Endothelial cell of umbilical vein (primary cell): Measurements from ENCODE around the gene BANF2. TPM values are rescaled to one million over a fixed set of nuclear protein-coding genes. Genes with fewer than 3 reads are reported as not detected.
A peak's percentile ranks its signal among the peaks of the same experiment; 100 is the strongest.

Experiments used
- BruUV-seq: library from RNA; stranded (reverse); fragments of 400-500 nt; replicated peaks from 2 replicates; lab custom pipeline; 2021; lab: Mats Ljungman, UMichigan
- CTCF ChIA-PET: fragments of 300-600, 350-600 bp; sonication (Branson Sonifier 250); formaldehyde crosslinking; loops from one replicate; lab custom pipeline; 2021; ENCODE audit warnings: antibody characterized with exemption, inconsistent platforms; lab: Charles Lee
- POLR2A ChIA-PET: fragments of 300-600, 350-600 bp; sonication (Branson Sonifier 250); formaldehyde crosslinking; loops from one replicate; lab custom pipeline; 2021; ENCODE audit warnings: antibody characterized with exemption, inconsistent platforms; lab: Charles Lee
- DNase-seq: peaks from one replicate; pipeline ENCODE4 v3.0.0-alpha.2; 2011; ENCODE audit warnings: low read depth, low spot score
- FAIRE-seq: peaks from 2 replicates; lab custom pipeline; 2011; peaks lifted over from hg19 to GRCh38; lab: Jason Lieb, UNC
- H2AFZ ChIP-seq: 2 replicates; pipeline ENCODE4 v1.6.0; 2012; ENCODE audit warnings: low read depth, low read length, control low read depth, inconsistent platforms
- H3K27ac ChIP-seq: 2 replicates; pipeline ENCODE4 v1.5.1; 2011; ENCODE audit warnings: low read depth, mild to moderate bottlenecking, control low read depth, low read length, moderate library complexity; ENCODE audit not compliant: insufficient read depth
- H3K27me3 ChIP-seq, 2 experiments: 2 replicates each; pipeline versions ENCODE4 v1.6.0 to v1.6.1; 2011; ENCODE audit warnings: low read length in 2 of 2, mixed read lengths in 1 of 2; ENCODE audit not compliant: control insufficient read depth in 2 of 2, insufficient read depth in 2 of 2
- H3K36me3 ChIP-seq, 2 experiments: 2 replicates in 1 of 2; 3 replicates in 1 of 2; pipeline ENCODE4 v1.5.1; 2011; ENCODE audit warnings: low read length in 2 of 2, mild to moderate bottlenecking in 1 of 2, moderate library complexity in 1 of 2; ENCODE audit not compliant: control insufficient read depth in 2 of 2, insufficient read depth in 2 of 2; ENCODE audit errors: extremely low read depth in 1 of 2
- H3K4me1 ChIP-seq: 3 replicates; pipeline ENCODE4 v1.5.1; 2011; ENCODE audit warnings: mild to moderate bottlenecking, low read length; ENCODE audit not compliant: control insufficient read depth, insufficient read depth; ENCODE audit errors: extremely low read depth
- H3K4me2 ChIP-seq: 2 replicates; pipeline ENCODE4 v1.6.1; 2011; ENCODE audit warnings: low read length, control low read depth, mixed read lengths; ENCODE audit not compliant: insufficient read depth
- H3K4me3 ChIP-seq, 3 experiments: fragments of 200-600 bp in 1 of 3; sonication (generic), shearing (Covaris generic) in 1 of 3; replicated peaks in 1 of 3; 2 replicates each; pipeline ENCODE4 v1.5.1; 2011 to 2016; ENCODE audit warnings: control low read depth in 3 of 3, low read length in 3 of 3, mild to moderate bottlenecking in 2 of 3, inconsistent platforms in 1 of 3, low read depth in 1 of 3, moderate library complexity in 1 of 3; ENCODE audit not compliant: insufficient read depth in 1 of 3
- H3K79me2 ChIP-seq: 2 replicates; pipeline ENCODE4 v1.6.0; 2012; ENCODE audit warnings: low read length, inconsistent platforms; ENCODE audit not compliant: control insufficient read depth, insufficient read depth
- H3K9ac ChIP-seq: replicated peaks from 2 replicates; pipeline ENCODE3; 2011; ENCODE audit warnings: low read length, control low read depth; ENCODE audit not compliant: insufficient read depth; ENCODE audit errors: extremely low read depth
- H3K9me1 ChIP-seq: replicated peaks from 3 replicates; pipeline ENCODE4 v1.6.0; 2011; ENCODE audit warnings: mild to moderate bottlenecking, low read length; ENCODE audit not compliant: control insufficient read depth, insufficient read depth; ENCODE audit errors: extremely low read depth
- H3K9me3 ChIP-seq: replicated peaks from 2 replicates; pipeline ENCODE4 v1.5.1; 2012; ENCODE audit warnings: low read length, inconsistent platforms; ENCODE audit not compliant: control insufficient read depth, insufficient read depth
- H4K20me1 ChIP-seq: replicated peaks from 2 replicates; pipeline ENCODE3; 2011; ENCODE audit warnings: mild to moderate bottlenecking, low read length; ENCODE audit not compliant: control insufficient read depth, insufficient read depth; ENCODE audit errors: extremely low read depth
- CTCF ChIP-seq, 2 donors: IDR thresholded peaks; 1 replicate in 1 of 2; 2 replicates in 1 of 2; pipeline ENCODE4 v1.5.1; 2011; ENCODE audit warnings: low read length in 2 of 2, mild to moderate bottlenecking in 2 of 2, moderate library complexity in 2 of 2, control low read depth in 1 of 2, inconsistent platforms in 1 of 2, low read depth in 1 of 2; ENCODE audit not compliant: insufficient read depth in 1 of 2; ENCODE audit errors: extremely low read depth in 1 of 2
- EZH2 ChIP-seq: IDR thresholded peaks from 2 replicates; pipeline ENCODE4 v1.6.1; 2012; ENCODE audit warnings: borderline replicate concordance, low read depth, mild to moderate bottlenecking, moderate library complexity, low read length, inconsistent platforms; ENCODE audit not compliant: severe bottlenecking
- FOS ChIP-seq: IDR thresholded peaks from 2 replicates; pipeline ENCODE4 v1.6.1; 2011; ENCODE audit warnings: mild to moderate bottlenecking, low read length, moderate library complexity, borderline replicate concordance; ENCODE audit not compliant: insufficient read depth
- GATA2 ChIP-seq: IDR thresholded peaks from 2 replicates; pipeline ENCODE4 v1.7.0; 2011; ENCODE audit warnings: low read depth, mild to moderate bottlenecking, moderate library complexity, mixed read lengths, low read length; ENCODE audit not compliant: insufficient read length, insufficient read depth
- JUN ChIP-seq: IDR thresholded peaks from 2 replicates; pipeline ENCODE4 v1.6.1; 2011; ENCODE audit warnings: borderline replicate concordance, low read depth; ENCODE audit not compliant: insufficient read length, insufficient read depth
- MAX ChIP-seq: IDR thresholded peaks from 2 replicates; pipeline ENCODE4 v1.6.1; 2011; ENCODE audit not compliant: insufficient read depth, insufficient read length
- MYC ChIP-seq: IDR thresholded peaks from one replicate; pipeline ENCODE4 v1.6.1; 2011; ENCODE audit warnings: mild to moderate bottlenecking, low read depth, low read length
- POLR2A ChIP-seq: IDR thresholded peaks from 2 replicates; pipeline ENCODE4 v1.6.1; 2012; ENCODE audit warnings: low read depth, mild to moderate bottlenecking, control low read depth, low read length
- POLR2AphosphoS5 ChIP-seq: IDR thresholded peaks from 2 replicates; pipeline ENCODE4 v1.6.1; 2012; ENCODE audit warnings: low read depth, mild to moderate bottlenecking, control low read depth, low read length, moderate library complexity; ENCODE audit not compliant: insufficient read depth
- dilution Hi-C: fragments of 300-500 bp; cut with MboI; formaldehyde crosslinking; loops from one replicate; pipeline ENCODE4 v1.15.0; 2019; ENCODE audit warnings: low sequenced_read_pairs; ENCODE audit not compliant: extremely low pct_ligation_motif_present
- intact Hi-C: fragments of 100-400 bp; cut with micrococcal nuclease; formaldehyde crosslinking; loops from one replicate; pipeline ENCODE4 v1.10.0; 2022
- polyA plus RNA-seq, 4 experiments: library from polyadenylated mRNA; depleted of rRNA in 3 of 4; stranded (reverse) in 3 of 4; unstranded in 1 of 4; fragments of >200 nt; gene quantifications; 2 replicates each; pipeline versions ENCODE4 v1.2.1 to v1.2.3, GENCODE V29; 2011 to 2012; ENCODE audit warnings: missing spikeins in 1 of 4
- total RNA-seq: library from RNA; stranded (reverse); gene quantifications from 2 replicates; pipeline ENCODE4 v1.2.3, GENCODE V29; 2021

Gene BANF2
- total and polyA plus RNA-seq, 2 donors (not counting 3 experiments of a cell fraction or from before 2014, with no cell fraction given), result not detected

- ChIA-PET CTCF (interaction anchor here (1.0 to 1.1 kb wide), 2 partner anchors 14 to 163 kb away, joined by 3 to 5 read pairs; no protein-coding TSS in a partner anchor), POLR2A (no interaction called here)
- Histone ChIP-seq H3K4me1 (peaks cover 7% of the 10 kb centered on the region), H3K79me2 (no peaks in the 10 kb centered on the region), H3K9me3 (no peaks in the 10 kb centered on the region), H4K20me1 (no peaks in the 10 kb centered on the region), H3K9me1 (no peaks in the 10 kb centered on the region), H3K27ac (no peak overlapping the region), H2AFZ (peak overlapping the region; percentile 60), H3K36me3 (no peaks in the 10 kb centered on the region), H3K4me3 (no peak overlapping the region), H3K4me2 (no peak overlapping the region), H3K27me3 (peaks cover 0 to 3% of the 10 kb centered on the region in 2 experiments), H3K9ac (no peak overlapping the region)
- DNase-seq, result peak; percentile 45
- TF ChIP-seq FOS, result peak; percentile 33
- TF ChIP-seq POLR2A, result no peak
- intact Hi-C loops, result no loop called here
- dilution Hi-C loops, result no loop called here
- BruUV-seq, result no TSS peak
- FAIRE-seq, result peak; percentile 73
These were observed 35.5 kb downstream of the BANF2 start for GRCh38 chr20:17735206-17735804.

- FAIRE-seq (no peak), DNase-seq (no peak)
- no TSS peak for BruUV-seq
- intact Hi-C loops (no loop called here), dilution Hi-C loops (no loop called here)
- no peak overlapping the region for H3K9ac ChIP-seq
- no peaks in the 10 kb centered on the region for H4K20me1 ChIP-seq
- H3K4me1 ChIP-seq, result peaks cover 7% of the 10 kb centered on the region
- peaks cover 2 to 3% of the 10 kb centered on the region in 2 experiments for H3K27me3 ChIP-seq
- H3K27ac ChIP-seq, result no peak overlapping the region
- TF ChIP-seq MYC, result no peak
- no peak for TF ChIP-seq CTCF (IDR thresholded peaks at IDR 0.05; ENCODE audit: extremely low read depth in 1 of 2, insufficient read depth in 1 of 2, low read depth in 1 of 2, low read length in 2 of 2)
- no peak for TF ChIP-seq POLR2AphosphoS5
- TF ChIP-seq EZH2, result no peak
- no peak for TF ChIP-seq POLR2A
- TF ChIP-seq GATA2, result no peak
- TF ChIP-seq FOS, result no peak
- TF ChIP-seq JUN, result no peak
- no peak for TF ChIP-seq MAX
- ChIA-PET CTCF (interaction anchor here (1.1 kb wide), 1 partner anchor 162 kb away, joined by 5 read pairs; no protein-coding TSS in a partner anchor), POLR2A (no interaction called here)
- no peaks in the 10 kb centered on the region for H3K9me3 ChIP-seq
- no peak overlapping the region for H3K4me2 ChIP-seq
- no peaks in the 10 kb centered on the region for H3K79me2 ChIP-seq
- H3K36me3 ChIP-seq, result no peaks in the 10 kb centered on the region
- no peaks in the 10 kb centered on the region for H3K9me1 ChIP-seq
- H2AFZ ChIP-seq, result no peak overlapping the region
- H3K4me3 ChIP-seq, result no peak overlapping the region
These were observed 36.3 kb downstream of the BANF2 start for GRCh38 chr20:17735959-17736621.
